Measurements from ENCODE around the gene NPTX2. TPM values are rescaled to one million over a fixed set of nuclear protein-coding genes. Genes with fewer than 3 reads are reported as not detected.

The NPTX2 gene
- total RNA-seq, 4 donors from 2014 or later, result 24.5 to 46.8 (median 39.2) TPM

DNA sequence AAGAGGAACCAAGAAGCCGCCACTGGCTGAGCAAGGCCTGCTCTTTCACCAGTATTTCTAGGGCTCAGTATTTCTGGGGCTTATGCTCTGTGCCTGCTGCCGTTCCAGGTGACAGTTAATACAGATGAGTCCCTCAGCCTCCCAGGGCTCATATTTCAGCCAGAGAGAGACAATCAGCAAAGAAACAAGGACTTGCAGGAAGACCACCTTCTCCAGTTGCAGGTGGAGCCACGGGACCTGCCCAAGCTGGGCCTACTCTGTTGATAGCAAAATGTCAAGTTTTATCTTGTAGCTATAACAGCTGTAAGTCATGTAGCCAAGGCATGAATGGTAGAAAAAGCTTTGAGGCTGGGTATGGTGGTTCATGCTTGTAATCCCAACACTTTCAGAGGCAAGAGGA, 42.7 kb downstream of the NPTX2 start:
- TF ChIP-seq, protein P1, sequence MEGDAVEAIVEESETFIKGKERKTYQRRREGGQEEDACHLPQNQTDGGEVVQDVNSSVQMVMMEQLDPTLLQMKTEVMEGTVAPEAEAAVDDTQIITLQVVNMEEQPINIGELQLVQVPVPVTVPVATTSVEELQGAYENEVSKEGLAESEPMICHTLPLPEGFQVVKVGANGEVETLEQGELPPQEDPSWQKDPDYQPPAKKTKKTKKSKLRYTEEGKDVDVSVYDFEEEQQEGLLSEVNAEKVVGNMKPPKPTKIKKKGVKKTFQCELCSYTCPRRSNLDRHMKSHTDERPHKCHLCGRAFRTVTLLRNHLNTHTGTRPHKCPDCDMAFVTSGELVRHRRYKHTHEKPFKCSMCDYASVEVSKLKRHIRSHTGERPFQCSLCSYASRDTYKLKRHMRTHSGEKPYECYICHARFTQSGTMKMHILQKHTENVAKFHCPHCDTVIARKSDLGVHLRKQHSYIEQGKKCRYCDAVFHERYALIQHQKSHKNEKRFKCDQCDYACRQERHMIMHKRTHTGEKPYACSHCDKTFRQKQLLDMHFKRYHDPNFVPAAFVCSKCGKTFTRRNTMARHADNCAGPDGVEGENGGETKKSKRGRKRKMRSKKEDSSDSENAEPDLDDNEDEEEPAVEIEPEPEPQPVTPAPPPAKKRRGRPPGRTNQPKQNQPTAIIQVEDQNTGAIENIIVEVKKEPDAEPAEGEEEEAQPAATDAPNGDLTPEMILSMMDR (IDR thresholded peaks at IDR 0.05), result no peak
- TF ChIP-seq EP300 (IDR thresholded peaks at IDR 0.05), result no peak
- no peak for TF ChIP-seq POLR2A (IDR thresholded peaks at IDR 0.05)
- Histone ChIP-seq H3K27ac (no peak overlapping the region), H3K4me1 (no peaks in the 10 kb centered on the region), H3K9me3 (peaks cover 0 to 46% (median 1%) of the 10 kb centered on the region in 4 donors), H3K27me3 (no peaks in the 10 kb centered on the region), H3K4me3 (no peak overlapping the region), H3K36me3 (no peaks in the 10 kb centered on the region)
- no peak for DNase-seq (ENCODE audit: low spot score in 2 of 2)
- 60 to 77% methylated on average over 3 of the region's 3 CpGs for WGBS, 2 donors

DNA sequence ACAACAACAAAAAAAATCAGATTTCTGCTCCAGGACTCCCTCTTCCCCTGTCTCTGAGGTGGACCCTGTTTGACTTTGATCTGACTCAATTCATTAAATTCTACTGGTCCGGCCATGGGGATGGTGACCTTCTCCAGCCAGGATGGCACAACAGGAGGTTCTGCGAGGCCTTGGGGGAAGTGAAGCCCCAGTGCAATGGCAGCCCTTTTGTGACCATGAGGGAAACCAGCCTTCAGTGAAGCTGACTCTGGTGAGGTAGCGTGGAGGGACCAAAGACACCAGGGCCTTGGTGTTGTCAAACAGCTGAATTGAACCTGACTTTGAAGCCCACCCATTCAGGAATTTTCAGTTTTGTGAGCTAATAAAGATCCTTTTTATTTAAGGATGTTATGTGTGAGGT, 44.5 kb downstream of the NPTX2 start:
- H3K9me3 ChIP-seq, result peaks cover 0 to 35% (median 1%) of the 10 kb centered on the region in 4 donors
- WGBS, 2 donors, result 64 to 76% methylated on average over 3 of the region's 3 CpGs
- DNase-seq (ENCODE audit: low spot score in 2 of 2), result no peak
- H3K4me1 ChIP-seq, result no peaks in the 10 kb centered on the region
- no peak overlapping the region for H3K27ac ChIP-seq
- H3K4me3 ChIP-seq, result no peak overlapping the region
- H3K27me3 ChIP-seq, result no peaks in the 10 kb centered on the region
- no peaks in the 10 kb centered on the region for H3K36me3 ChIP-seq
- TF ChIP-seq POLR2A (IDR thresholded peaks at IDR 0.05) (no peak), EP300 (IDR thresholded peaks at IDR 0.05) (no peak)
- TF ChIP-seq, protein P1 (IDR thresholded peaks at IDR 0.05), result no peak

DNA sequence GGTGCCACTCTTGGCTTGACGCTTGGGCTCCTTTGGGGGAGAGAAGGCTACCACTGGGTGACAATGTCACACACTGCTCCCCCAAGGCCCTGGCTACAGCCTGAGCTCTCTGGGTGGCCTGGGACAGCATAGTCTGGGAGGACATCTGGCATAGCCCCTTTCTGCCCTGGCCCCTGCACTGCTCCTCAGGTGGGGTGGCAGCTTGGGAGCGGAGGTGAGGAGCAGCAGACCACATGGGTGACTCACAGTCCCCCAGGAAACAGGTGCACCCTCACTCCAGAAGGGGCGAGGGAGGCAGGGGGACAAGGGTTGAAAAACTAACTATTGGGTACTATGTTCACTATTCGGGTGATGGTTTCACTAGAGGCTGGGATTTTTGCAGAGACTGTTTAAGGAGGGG, 45.2 kb downstream of the NPTX2 start:
- no peak for DNase-seq (ENCODE audit: low spot score in 2 of 2)
- TF ChIP-seq POLR2A (IDR thresholded peaks at IDR 0.05) (no peak), EP300 (IDR thresholded peaks at IDR 0.05) (no peak)
- TF ChIP-seq, protein P1 (IDR thresholded peaks at IDR 0.05), result no peak
- Histone ChIP-seq H3K27ac (no peak overlapping the region), H3K4me3 (no peak overlapping the region), H3K9me3 (peaks cover 0 to 34% (median 1%) of the 10 kb centered on the region in 4 donors), H3K27me3 (no peaks in the 10 kb centered on the region), H3K4me1 (no peaks in the 10 kb centered on the region), H3K36me3 (no peaks in the 10 kb centered on the region)
- WGBS, 2 donors, result 87 to 88% methylated on average over 3 to 4 of the region's 4 CpGs

DNA sequence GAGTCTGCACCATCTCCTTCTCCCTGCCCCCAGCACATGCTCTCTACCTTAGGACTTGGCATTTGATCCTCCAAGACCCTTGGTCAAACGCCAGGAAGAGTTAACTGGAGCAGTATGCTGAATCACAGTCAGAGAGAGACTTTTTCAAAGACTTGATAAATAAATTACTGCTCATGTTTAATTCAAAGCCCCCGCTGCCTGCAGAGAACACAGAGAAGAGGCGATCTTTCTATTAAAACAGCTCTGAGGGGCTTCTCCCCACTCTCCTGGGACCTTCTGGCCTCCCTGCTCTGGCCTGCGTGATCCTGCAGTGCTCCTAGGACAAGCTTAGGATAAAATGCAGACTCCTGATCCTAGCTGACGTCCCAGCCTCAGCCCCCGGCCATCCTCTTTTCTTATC, 47.8 kb downstream of the NPTX2 start:
- H3K4me1 ChIP-seq, result no peaks in the 10 kb centered on the region
- no peak for DNase-seq (ENCODE audit: low spot score in 2 of 2)
- 78 to 82% methylated on average over 6 of the region's 6 CpGs for WGBS, 2 donors
- H3K36me3 ChIP-seq, result no peaks in the 10 kb centered on the region
- TF ChIP-seq, protein P1 (IDR thresholded peaks at IDR 0.05), result no peak
- TF ChIP-seq POLR2A (IDR thresholded peaks at IDR 0.05), result no peak
- no peak for TF ChIP-seq EP300 (IDR thresholded peaks at IDR 0.05)
- H3K4me3 ChIP-seq, result no peak overlapping the region
- peaks cover 0 to 34% (median 1%) of the 10 kb centered on the region in 4 donors for H3K9me3 ChIP-seq
- H3K27ac ChIP-seq, result no peak overlapping the region
- H3K27me3 ChIP-seq, result no peaks in the 10 kb centered on the region

DNA sequence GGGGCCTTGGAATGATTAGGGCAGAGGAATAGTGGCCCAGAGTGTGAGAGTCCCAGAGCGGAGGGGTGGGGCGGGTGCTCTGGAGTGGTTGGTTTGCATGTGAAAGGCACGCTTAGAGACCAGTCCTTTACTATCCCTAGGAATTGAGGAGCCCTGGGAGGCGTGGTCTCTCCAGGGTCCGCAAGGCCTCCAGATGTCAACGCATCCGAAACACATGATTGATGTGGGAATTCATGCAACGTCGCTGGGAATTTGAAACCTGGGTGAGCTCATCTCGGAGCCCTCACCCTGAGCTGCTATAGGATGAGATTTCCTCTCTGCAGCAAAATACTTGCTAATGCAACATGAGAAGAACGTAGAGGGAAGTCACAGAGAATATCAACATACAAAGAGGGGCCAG, 51.2 kb downstream of the NPTX2 start:
- WGBS, 2 donors, result 28 to 33% methylated on average over 11 of the region's 11 CpGs
- Histone ChIP-seq H3K9me3 (peaks cover 0 to 37% (median 5%) of the 10 kb centered on the region in 4 donors), H3K36me3 (no peaks in the 10 kb centered on the region), H3K27me3 (no peaks in the 10 kb centered on the region), H3K4me3 (no peak overlapping the region), H3K4me1 (no peaks in the 10 kb centered on the region), H3K27ac (no peak overlapping the region)
- TF ChIP-seq EP300 (IDR thresholded peaks at IDR 0.05) (no peak), POLR2A (IDR thresholded peaks at IDR 0.05) (no peak)
- TF ChIP-seq, protein P1 (IDR thresholded peaks at IDR 0.05), result no peak
- no peak for DNase-seq (ENCODE audit: low spot score in 2 of 2)
